Measurements from ENCODE around the gene KCNJ2. TPM values are rescaled to one million over a fixed set of nuclear protein-coding genes. Genes with fewer than 3 reads are reported as not detected.

Gene KCNJ2
- total RNA-seq, 6 experiments from 2014 or later, result 0.23 to 0.47 (median 0.37) TPM

- no peak for TF ChIP-seq CTCF (IDR thresholded peaks at IDR 0.05)
- Mint-ChIP-seq H3K9me3 (no peaks in the 10 kb centered on the region), H3K27me3 (ENCODE audit: insufficient read depth) (peaks cover 2% of the 10 kb centered on the region), H3K4me1 (ENCODE audit: low read depth) (peaks cover 10% of the 10 kb centered on the region), H3K27ac (no peak overlapping the region), H3K4me3 (no peak overlapping the region), H3K36me3 (ENCODE audit: low read depth) (no peaks in the 10 kb centered on the region)
- no peak for DNase-seq
Observed at GRCh38 chr17:70185285-70185684, 16.0 kb downstream of the KCNJ2 start.

- no peak overlapping the region for H3K27ac Mint-ChIP-seq
- peaks cover 10% of the 10 kb centered on the region for H3K4me1 Mint-ChIP-seq (ENCODE audit: low read depth)
- DNase-seq, result no peak
- TF ChIP-seq CTCF (IDR thresholded peaks at IDR 0.05), result no peak
- H3K9me3 Mint-ChIP-seq, result no peaks in the 10 kb centered on the region
- no peak overlapping the region for H3K4me3 Mint-ChIP-seq
- no peaks in the 10 kb centered on the region for H3K36me3 Mint-ChIP-seq (ENCODE audit: low read depth)
- H3K27me3 Mint-ChIP-seq (ENCODE audit: insufficient read depth), result no peaks in the 10 kb centered on the region; the same call in 1 of the 2 replicates
Observed at GRCh38 chr17:70187383-70187782, 18.1 kb downstream of the KCNJ2 start.

- no peak for TF ChIP-seq CTCF (IDR thresholded peaks at IDR 0.05)
- Mint-ChIP-seq H3K4me1 (ENCODE audit: low read depth) (no peaks in the 10 kb centered on the region), H3K4me3 (no peak overlapping the region), H3K27ac (no peak overlapping the region), H3K36me3 (ENCODE audit: low read depth) (no peaks in the 10 kb centered on the region), H3K9me3 (0 out of 2 replicates have a peak, but pooled peaks cover 5% of the 10 kb centered on the region), H3K27me3 (ENCODE audit: insufficient read depth) (no peaks in the 10 kb centered on the region; the same call in 1 of the 2 replicates)
- no peak for DNase-seq
Observed at GRCh38 chr17:70190959-70191805, 21.9 kb downstream of the KCNJ2 start.

GRCh38 chr17:70195091-70195490, 25.8 kb downstream of the KCNJ2 start:
- H3K27me3 Mint-ChIP-seq (ENCODE audit: insufficient read depth), result no peaks in the 10 kb centered on the region
- H3K9me3 Mint-ChIP-seq, result 0 out of 2 replicates have a peak, but pooled peaks cover 8% of the 10 kb centered on the region
- no peak overlapping the region for H3K4me3 Mint-ChIP-seq
- no peak for TF ChIP-seq CTCF (IDR thresholded peaks at IDR 0.05)
- no peak for DNase-seq
- H3K36me3 Mint-ChIP-seq (ENCODE audit: low read depth), result no peaks in the 10 kb centered on the region
- H3K4me1 Mint-ChIP-seq (ENCODE audit: low read depth), result no peaks in the 10 kb centered on the region
- H3K27ac Mint-ChIP-seq, result no peak overlapping the region

GRCh38 chr17:70201872-70202419, 32.6 kb downstream of the KCNJ2 start:
- Mint-ChIP-seq H3K27me3 (ENCODE audit: insufficient read depth) (no peaks in the 10 kb centered on the region), H3K27ac (no peak overlapping the region), H3K9me3 (no peaks in the 10 kb centered on the region), H3K4me1 (ENCODE audit: low read depth) (no peaks in the 10 kb centered on the region), H3K36me3 (ENCODE audit: low read depth) (no peaks in the 10 kb centered on the region), H3K4me3 (no peak overlapping the region)
- DNase-seq, result no peak
- no peak for TF ChIP-seq CTCF (IDR thresholded peaks at IDR 0.05)

Data from HFFc6 (cell line).